ENCODE data around the gene FNBP1.

The FNBP1 gene

GRCh38 chr9:130053504-130054324, 10.7 kb upstream of the FNBP1 start, which contains the start of gene GPR107:
GPR107 (plus strand) TSS chr9:130053906; CDS start chr9:130053933, 27 bp downstream.
- DNase-seq: peak; percentile 61
- Histone ChIP-seq H4K20me1 (ENCODE audit: insufficient read depth, low read length) (no peaks in the 10 kb centered on the region), H3K36me3 (replicated peaks; ENCODE audit: insufficient read depth, low read length) (no peaks in the 10 kb centered on the region), H3K4me3 (ENCODE audit: low read length) (peak within 1 kb of the TSS; percentile 90), H3K9ac (ENCODE audit: low read length) (peak within 1 kb of the TSS; percentile 88), H3K4me1 (ENCODE audit: low read length) (peaks cover 9% of the 10 kb centered on the region; the same call in 1 of the 2 replicates), H3K4me2 (ENCODE audit: low read depth, low read length) (peak within 1 kb of the TSS; percentile 93), H3K27me3 (replicated peaks; ENCODE audit: insufficient read depth, low read length) (no peaks in the 10 kb centered on the region), H3F3A (ENCODE audit: insufficient read depth, low read length) (0 out of 2 replicates have a peak, but pooled peaks cover 4% of the 10 kb centered on the region), H3K79me2 (ENCODE audit: low read length) (peaks cover 48% of the 10 kb centered on the region), H3K27ac (ENCODE audit: low read length) (peak within 1 kb of the TSS; percentile 55; the same call in 1 of the 2 replicates), H3K9me2 (replicated peaks; ENCODE audit: insufficient read depth, low read length) (no peaks in the 10 kb centered on the region), H3K9me3 (replicated peaks; ENCODE audit: insufficient read depth, low read length) (no peaks in the 10 kb centered on the region), H2AFZ (ENCODE audit: low read length) (peak within 1 kb of the TSS; percentile 87)
- TF ChIP-seq EZH2phosphoT487 (IDR thresholded peaks at IDR 0.05; ENCODE audit: low read length): no peak
- TF ChIP-seq EZH2 (optimal IDR thresholded peaks at IDR 0.05; ENCODE audit: low read depth, low read length): no peak
- no peak for TF ChIP-seq CTCF (IDR thresholded peaks at IDR 0.05; ENCODE audit: low read length)

- Histone ChIP-seq H3K36me3 (replicated peaks; ENCODE audit: insufficient read depth, low read length) (no peaks in the 10 kb centered on the region), H3K9me3 (replicated peaks; ENCODE audit: insufficient read depth, low read length) (no peaks in the 10 kb centered on the region), H3K4me3 (ENCODE audit: low read length) (peak overlapping the region; percentile 90), H3K9me2 (replicated peaks; ENCODE audit: insufficient read depth, low read length) (no peaks in the 10 kb centered on the region), H3K27ac (ENCODE audit: low read length) (peak overlapping the region; percentile 55; the same call in 1 of the 2 replicates), H4K20me1 (ENCODE audit: insufficient read depth, low read length) (no peaks in the 10 kb centered on the region), H2AFZ (ENCODE audit: low read length) (peak overlapping the region; percentile 87), H3K27me3 (replicated peaks; ENCODE audit: insufficient read depth, low read length) (no peaks in the 10 kb centered on the region), H3F3A (ENCODE audit: insufficient read depth, low read length) (0 out of 2 replicates have a peak, but pooled peaks cover 4% of the 10 kb centered on the region), H3K4me2 (ENCODE audit: low read depth, low read length) (peak overlapping the region; percentile 93), H3K79me2 (ENCODE audit: low read length) (peaks cover 43% of the 10 kb centered on the region), H3K4me1 (ENCODE audit: low read length) (peaks cover 9% of the 10 kb centered on the region; the same call in 1 of the 2 replicates), H3K9ac (ENCODE audit: low read length) (peak overlapping the region; percentile 88)
- TF ChIP-seq EZH2 (optimal IDR thresholded peaks at IDR 0.05; ENCODE audit: low read depth, low read length) (no peak), CTCF (IDR thresholded peaks at IDR 0.05; ENCODE audit: low read length) (no peak), EZH2phosphoT487 (IDR thresholded peaks at IDR 0.05; ENCODE audit: low read length) (no peak)
- no peak for DNase-seq
Measured at GRCh38 chr9:130053109-130053503, 10.1 kb upstream of the FNBP1 start.

GRCh38 chr9:130051855-130052254, 8.9 kb upstream of the FNBP1 start:
- no peaks in the 10 kb centered on the region for H3K36me3 ChIP-seq (replicated peaks; ENCODE audit: insufficient read depth, low read length)
- no peak overlapping the region for H3K9ac ChIP-seq (ENCODE audit: low read length)
- 0 out of 2 replicates have a peak, but pooled peaks cover 4% of the 10 kb centered on the region for H3F3A ChIP-seq (ENCODE audit: insufficient read depth, low read length)
- H3K4me3 ChIP-seq (ENCODE audit: low read length): no peak overlapping the region
- no peak for DNase-seq
- H3K4me1 ChIP-seq (ENCODE audit: low read length): peaks cover 9% of the 10 kb centered on the region; the same call in 1 of the 2 replicates
- no peaks in the 10 kb centered on the region for H3K27me3 ChIP-seq (replicated peaks; ENCODE audit: insufficient read depth, low read length)
- H2AFZ ChIP-seq (ENCODE audit: low read length): no peak overlapping the region
- TF ChIP-seq EZH2 (optimal IDR thresholded peaks at IDR 0.05; ENCODE audit: low read depth, low read length) (no peak), EZH2phosphoT487 (IDR thresholded peaks at IDR 0.05; ENCODE audit: low read length) (no peak), CTCF (IDR thresholded peaks at IDR 0.05; ENCODE audit: low read length) (no peak)
- no peaks in the 10 kb centered on the region for H4K20me1 ChIP-seq (ENCODE audit: insufficient read depth, low read length)
- H3K9me2 ChIP-seq (replicated peaks; ENCODE audit: insufficient read depth, low read length): no peaks in the 10 kb centered on the region
- no peak overlapping the region; the same call in 1 of the 2 replicates for H3K27ac ChIP-seq (ENCODE audit: low read length)
- H3K4me2 ChIP-seq (ENCODE audit: low read depth, low read length): no peak overlapping the region
- H3K79me2 ChIP-seq (ENCODE audit: low read length): peaks cover 33% of the 10 kb centered on the region
- no peaks in the 10 kb centered on the region for H3K9me3 ChIP-seq (replicated peaks; ENCODE audit: insufficient read depth, low read length)
